HCT116 (cell line): ENCODE data around the gene ETNPPL. TPM values are rescaled to one million over a fixed set of nuclear protein-coding genes. Genes with fewer than 3 reads are reported as not detected.

Experiments used
- ATAC-seq: fragments of 200-7000 bp; cut with Tn5 transposase; 2 replicates; pipeline ENCODE4 v1.9.1; 2020; ENCODE audit warnings: mild to moderate bottlenecking, moderate library complexity
- BruUV-seq: library from RNA; stranded (reverse); fragments of 400-500 nt; replicated peaks from 2 replicates; lab custom pipeline; 2021; lab: Mats Ljungman, UMichigan
- CTCF ChIA-PET: fragments of 300-600 bp; sonication (Branson Sonifier 250); formaldehyde crosslinking; loops from one replicate; lab custom pipeline; 2021; ENCODE audit warnings: antibody characterized with exemption; lab: Charles Lee
- POLR2A ChIA-PET: fragments of 300-600, 350-600 bp; sonication (Branson Sonifier 250); formaldehyde crosslinking; loops from one replicate; lab custom pipeline; 2021; ENCODE audit warnings: antibody characterized with exemption; lab: Charles Lee
- RAD21 ChIA-PET, 2 experiments: fragments of 300-600 bp; sonication (Branson Sonifier 250); formaldehyde crosslinking; loops; one replicate each; lab custom pipeline; 2023; ENCODE audit warnings: low total read pairs in 2 of 2; ENCODE audit not compliant: uncharacterized antibody in 2 of 2, unreplicated experiment in 2 of 2, low non-redundant PET in 1 of 2; lab: Charles Lee
- DNase-seq: peaks from one replicate; pipeline ENCODE4 v3.0.0-alpha.2; 2010; ENCODE audit warnings: low read depth, low spot score
- H2AFZ ChIP-seq: fragments of 200-600 bp; shearing (Covaris generic), sonication (generic); 2 replicates; pipeline ENCODE4 v1.6.1; 2017; ENCODE audit warnings: low read depth, mixed run types, mixed read lengths, antibody characterized with exemption, low read length; ENCODE audit not compliant: poor library complexity, severe bottlenecking
- H3K27ac ChIP-seq: 2 replicates; pipeline ENCODE4 v1.5.1; 2012; ENCODE audit warnings: low read depth, low read length
- H3K27me3 ChIP-seq: fragments of 200-600 bp; sonication (generic); 2 replicates; pipeline ENCODE4 v1.6.1; 2016; ENCODE audit warnings: mixed run types, low read length, mixed read lengths; ENCODE audit not compliant: insufficient read depth
- H3K36me3 ChIP-seq, 2 experiments: fragments of 200-500 bp in 1 of 2; fragments of 200-600 bp in 1 of 2; sonication (Bioruptor generic) in 1 of 2; sonication (generic) in 1 of 2; 2 replicates each; pipeline versions ENCODE4 v1.5.1 to v1.6.1; 2014 to 2016; ENCODE audit warnings: low read length in 2 of 2, inconsistent platforms in 1 of 2, mixed read lengths in 1 of 2, mixed run types in 1 of 2; ENCODE audit not compliant: insufficient read depth in 2 of 2, control insufficient read depth in 1 of 2
- H3K4me1 ChIP-seq, 2 experiments: fragments of 200-600 bp in 1 of 2; sonication (generic) in 1 of 2; 2 replicates each; pipeline versions ENCODE4 v1.5.1 to v1.6.1; 2012 to 2017; ENCODE audit warnings: low read length in 2 of 2, inconsistent platforms in 1 of 2, mild to moderate bottlenecking in 1 of 2, mixed read lengths in 1 of 2, mixed run types in 1 of 2, moderate library complexity in 1 of 2; ENCODE audit not compliant: insufficient read depth in 2 of 2, control insufficient read depth in 1 of 2
- H3K4me2 ChIP-seq: fragments of 200-600 bp; sonication (generic); 2 replicates; pipeline ENCODE4 v1.6.1; 2017; ENCODE audit warnings: mixed run types, low read length, mixed read lengths
- H3K4me3 ChIP-seq, 2 experiments: fragments of 200-600 bp in 1 of 2; sonication (generic) in 1 of 2; replicated peaks in 1 of 2; 2 replicates each; pipeline ENCODE4 v1.5.1; 2011 to 2016; ENCODE audit warnings: low read length in 2 of 2, control low read depth in 1 of 2, low read depth in 1 of 2, mild to moderate bottlenecking in 1 of 2, mixed read lengths in 1 of 2, mixed run types in 1 of 2
- H3K79me2 ChIP-seq: fragments of 200-600 bp; sonication (generic); 2 replicates; pipeline ENCODE4 v1.6.1; 2017; ENCODE audit warnings: mild to moderate bottlenecking, mixed run types, low read length, moderate library complexity, mixed read lengths; ENCODE audit not compliant: insufficient read depth
- H3K9ac ChIP-seq: fragments of 200-600 bp; sonication (generic); 2 replicates; pipeline ENCODE4 v1.6.1; 2016; ENCODE audit warnings: low read length, mixed read lengths
- H3K9me2 ChIP-seq: fragments of 200-600 bp; sonication (generic), shearing (Covaris generic); 2 replicates; pipeline ENCODE4 v1.6.1; 2017; ENCODE audit warnings: mixed run types, mild to moderate bottlenecking, moderate library complexity; ENCODE audit not compliant: insufficient read depth
- H3K9me3 ChIP-seq, 2 experiments: fragments of 200-500 bp in 1 of 2; fragments of 200-600 bp in 1 of 2; sonication (Bioruptor generic) in 1 of 2; sonication (generic) in 1 of 2; 2 replicates each; pipeline ENCODE4 v1.6.1; 2014 to 2017; ENCODE audit warnings: low read length in 2 of 2, mixed read lengths in 2 of 2, inconsistent platforms in 1 of 2, low read depth in 1 of 2, mild to moderate bottlenecking in 1 of 2, mixed run types in 1 of 2, moderate library complexity in 1 of 2; ENCODE audit not compliant: control insufficient read depth in 1 of 2, insufficient read depth in 1 of 2
- H4K20me1 ChIP-seq: fragments of 200-600 bp; sonication (generic), shearing (Covaris generic); 2 replicates; pipeline ENCODE4 v1.6.1; 2017; ENCODE audit warnings: mixed run types, mild to moderate bottlenecking, moderate library complexity; ENCODE audit not compliant: insufficient read depth
- ATF3 ChIP-seq: IDR thresholded peaks from 2 replicates; pipeline ENCODE4 v1.6.1; 2012
- CBX3 ChIP-seq: IDR thresholded peaks from 2 replicates; pipeline ENCODE4 v1.6.1; 2012; ENCODE audit warnings: low read depth
- EZH2 ChIP-seq: fragments of 200-600 bp; sonication (generic); IDR thresholded peaks from 2 replicates; pipeline ENCODE4 v1.6.1; 2017; ENCODE audit warnings: antibody characterized with exemption, mixed run types
- FOSL1 ChIP-seq: IDR thresholded peaks from 2 replicates; pipeline ENCODE4 v1.6.1; 2012; ENCODE audit warnings: low read depth
- JUND ChIP-seq: IDR thresholded peaks from 2 replicates; pipeline ENCODE4 v1.6.1; 2012
- POLR2A ChIP-seq: IDR thresholded peaks from 2 replicates; pipeline ENCODE4 v1.7.0; 2011; ENCODE audit warnings: borderline replicate concordance; ENCODE audit not compliant: insufficient read depth, insufficient read length; ENCODE audit errors: extremely low read depth
- SIN3A ChIP-seq: IDR thresholded peaks from 2 replicates; pipeline ENCODE4 v1.6.1; 2012; ENCODE audit warnings: low read depth
- SRF ChIP-seq: IDR thresholded peaks from 2 replicates; pipeline ENCODE4 v1.6.1; 2012; ENCODE audit warnings: low read depth
- YY1 ChIP-seq: IDR thresholded peaks from 2 replicates; pipeline ENCODE4 v1.6.1; 2011; ENCODE audit warnings: low read length, low read depth, moderate library complexity, mild to moderate bottlenecking; ENCODE audit not compliant: insufficient replicate concordance; ENCODE audit errors: extremely low read depth
- ZNF274 ChIP-seq: fragments of 200-500 bp; sonication (Bioruptor generic); IDR thresholded peaks from 2 replicates; pipeline ENCODE4 v1.6.1; 2014; ENCODE audit warnings: mild to moderate bottlenecking, low read depth, low read length, inconsistent platforms
- intact Hi-C: fragments of 100-400 bp; cut with micrococcal nuclease; formaldehyde crosslinking; loops from 2 replicates; pipeline ENCODE4 v1.10.0; 2022
- total RNA-seq: library from RNA; stranded (reverse); gene quantifications from one replicate; pipeline ENCODE4 v1.2.1, GENCODE V29; 2021; ENCODE audit not compliant: unreplicated experiment
- TF ChIP-seq, protein P1 (sequence below): IDR thresholded peaks from 2 replicates; pipeline ENCODE4 v1.6.1; 2011; ENCODE audit warnings: mild to moderate bottlenecking, low read length, moderate library complexity; ENCODE audit not compliant: insufficient replicate concordance; ENCODE audit errors: extremely low read depth
- TF ChIP-seq, protein P2 (sequence below): IDR thresholded peaks from 2 replicates; pipeline ENCODE4 v1.6.1; 2012; ENCODE audit warnings: low read depth
- TF ChIP-seq, protein P3 (sequence below), 3 experiments: fragments of 200-600 bp in 1 of 3; sonication (generic) in 1 of 3; IDR thresholded peaks in 2 of 3; conservative IDR thresholded peaks in 1 of 3; 2 replicates each; pipeline ENCODE4 v1.5.1; 2012 to 2017; ENCODE audit warnings: low read depth in 2 of 3, low read length in 2 of 3, antibody characterized with exemption in 1 of 3, borderline replicate concordance in 1 of 3, control low read depth in 1 of 3, mild to moderate bottlenecking in 1 of 3, mixed read lengths in 1 of 3, mixed run types in 1 of 3, moderate library complexity in 1 of 3; ENCODE audit not compliant: insufficient read depth in 1 of 3

Gene ETNPPL
- total RNA-seq, 1 experiment from 2014 or later = not detected

DNA sequence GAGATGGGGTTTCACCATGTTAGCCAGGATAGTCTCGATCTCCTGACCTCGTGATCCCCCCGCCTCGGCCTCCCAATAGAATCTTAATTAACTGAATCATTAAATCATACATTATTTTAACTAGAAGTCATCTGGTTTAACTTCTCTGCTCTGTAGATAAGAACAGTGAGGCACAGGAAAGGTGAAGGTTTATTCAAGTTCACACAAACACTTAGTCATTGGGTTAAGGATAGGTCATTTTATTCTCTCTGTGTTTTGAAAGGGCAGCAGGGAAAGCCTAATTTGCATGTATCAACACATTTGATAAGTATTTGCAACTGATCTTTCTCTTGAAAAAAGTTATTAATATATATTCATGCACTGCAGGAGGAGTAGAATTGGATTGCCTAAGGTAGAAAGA lies 1.1 kb upstream of the ETNPPL start (continued):
- no peak for TF ChIP-seq EZH2
- no peak for TF ChIP-seq ATF3
- no peak for TF ChIP-seq SRF

DNA sequence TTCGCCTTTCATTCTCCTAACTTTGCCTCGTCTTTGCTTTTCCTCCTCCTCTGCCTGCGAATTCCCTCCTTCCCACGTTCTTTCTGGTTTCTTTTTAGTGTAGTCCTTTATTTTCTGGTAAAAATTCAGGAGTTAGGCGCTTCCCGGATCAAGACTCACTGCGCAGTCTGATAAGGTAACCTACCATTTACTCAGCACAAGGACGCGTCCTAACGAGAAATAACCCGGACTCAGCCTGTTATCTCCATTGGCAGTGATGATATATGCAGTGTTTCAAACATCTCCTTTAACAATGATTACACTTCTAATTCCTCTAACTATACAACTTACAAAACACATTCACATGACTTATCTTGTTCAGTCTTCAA lies 357 bp upstream of the ETNPPL start:
- BruUV-seq = no TSS peak
- ChIA-PET RAD21 (no interaction called here), POLR2A (no interaction called here), CTCF (no interaction called here)
- DNase-seq (no peak), ATAC-seq (no peak)
- Histone ChIP-seq H3K4me1 (no peaks in the 10 kb centered on the region), H3K79me2 (no peaks in the 10 kb centered on the region), H4K20me1 (no peaks in the 10 kb centered on the region), H3K9me2 (no peaks in the 10 kb centered on the region), H3K4me3 (no peak overlapping the region), H3K27ac (no peak overlapping the region), H2AFZ (no peak overlapping the region), H3K36me3 (no peaks in the 10 kb centered on the region), H3K9ac (no peak overlapping the region), H3K4me2 (no peak overlapping the region), H3K9me3 (no peaks in the 10 kb centered on the region), H3K27me3 (no peaks in the 10 kb centered on the region)
- intact Hi-C loops = no loop called here
- no peak for TF ChIP-seq FOSL1
- TF ChIP-seq JUND = no peak
- no peak for TF ChIP-seq CBX3
- no peak for TF ChIP-seq POLR2A
- TF ChIP-seq, protein P1, sequence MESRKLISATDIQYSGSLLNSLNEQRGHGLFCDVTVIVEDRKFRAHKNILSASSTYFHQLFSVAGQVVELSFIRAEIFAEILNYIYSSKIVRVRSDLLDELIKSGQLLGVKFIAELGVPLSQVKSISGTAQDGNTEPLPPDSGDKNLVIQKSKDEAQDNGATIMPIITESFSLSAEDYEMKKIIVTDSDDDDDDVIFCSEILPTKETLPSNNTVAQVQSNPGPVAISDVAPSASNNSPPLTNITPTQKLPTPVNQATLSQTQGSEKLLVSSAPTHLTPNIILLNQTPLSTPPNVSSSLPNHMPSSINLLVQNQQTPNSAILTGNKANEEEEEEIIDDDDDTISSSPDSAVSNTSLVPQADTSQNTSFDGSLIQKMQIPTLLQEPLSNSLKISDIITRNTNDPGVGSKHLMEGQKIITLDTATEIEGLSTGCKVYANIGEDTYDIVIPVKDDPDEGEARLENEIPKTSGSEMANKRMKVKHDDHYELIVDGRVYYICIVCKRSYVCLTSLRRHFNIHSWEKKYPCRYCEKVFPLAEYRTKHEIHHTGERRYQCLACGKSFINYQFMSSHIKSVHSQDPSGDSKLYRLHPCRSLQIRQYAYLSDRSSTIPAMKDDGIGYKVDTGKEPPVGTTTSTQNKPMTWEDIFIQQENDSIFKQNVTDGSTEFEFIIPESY = no peak
- TF ChIP-seq, protein P2, sequence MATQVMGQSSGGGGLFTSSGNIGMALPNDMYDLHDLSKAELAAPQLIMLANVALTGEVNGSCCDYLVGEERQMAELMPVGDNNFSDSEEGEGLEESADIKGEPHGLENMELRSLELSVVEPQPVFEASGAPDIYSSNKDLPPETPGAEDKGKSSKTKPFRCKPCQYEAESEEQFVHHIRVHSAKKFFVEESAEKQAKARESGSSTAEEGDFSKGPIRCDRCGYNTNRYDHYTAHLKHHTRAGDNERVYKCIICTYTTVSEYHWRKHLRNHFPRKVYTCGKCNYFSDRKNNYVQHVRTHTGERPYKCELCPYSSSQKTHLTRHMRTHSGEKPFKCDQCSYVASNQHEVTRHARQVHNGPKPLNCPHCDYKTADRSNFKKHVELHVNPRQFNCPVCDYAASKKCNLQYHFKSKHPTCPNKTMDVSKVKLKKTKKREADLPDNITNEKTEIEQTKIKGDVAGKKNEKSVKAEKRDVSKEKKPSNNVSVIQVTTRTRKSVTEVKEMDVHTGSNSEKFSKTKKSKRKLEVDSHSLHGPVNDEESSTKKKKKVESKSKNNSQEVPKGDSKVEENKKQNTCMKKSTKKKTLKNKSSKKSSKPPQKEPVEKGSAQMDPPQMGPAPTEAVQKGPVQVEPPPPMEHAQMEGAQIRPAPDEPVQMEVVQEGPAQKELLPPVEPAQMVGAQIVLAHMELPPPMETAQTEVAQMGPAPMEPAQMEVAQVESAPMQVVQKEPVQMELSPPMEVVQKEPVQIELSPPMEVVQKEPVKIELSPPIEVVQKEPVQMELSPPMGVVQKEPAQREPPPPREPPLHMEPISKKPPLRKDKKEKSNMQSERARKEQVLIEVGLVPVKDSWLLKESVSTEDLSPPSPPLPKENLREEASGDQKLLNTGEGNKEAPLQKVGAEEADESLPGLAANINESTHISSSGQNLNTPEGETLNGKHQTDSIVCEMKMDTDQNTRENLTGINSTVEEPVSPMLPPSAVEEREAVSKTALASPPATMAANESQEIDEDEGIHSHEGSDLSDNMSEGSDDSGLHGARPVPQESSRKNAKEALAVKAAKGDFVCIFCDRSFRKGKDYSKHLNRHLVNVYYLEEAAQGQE = no peak
- no peak for TF ChIP-seq SIN3A
- no peak for TF ChIP-seq ATF3
- no peak for TF ChIP-seq YY1
- TF ChIP-seq, protein P3, sequence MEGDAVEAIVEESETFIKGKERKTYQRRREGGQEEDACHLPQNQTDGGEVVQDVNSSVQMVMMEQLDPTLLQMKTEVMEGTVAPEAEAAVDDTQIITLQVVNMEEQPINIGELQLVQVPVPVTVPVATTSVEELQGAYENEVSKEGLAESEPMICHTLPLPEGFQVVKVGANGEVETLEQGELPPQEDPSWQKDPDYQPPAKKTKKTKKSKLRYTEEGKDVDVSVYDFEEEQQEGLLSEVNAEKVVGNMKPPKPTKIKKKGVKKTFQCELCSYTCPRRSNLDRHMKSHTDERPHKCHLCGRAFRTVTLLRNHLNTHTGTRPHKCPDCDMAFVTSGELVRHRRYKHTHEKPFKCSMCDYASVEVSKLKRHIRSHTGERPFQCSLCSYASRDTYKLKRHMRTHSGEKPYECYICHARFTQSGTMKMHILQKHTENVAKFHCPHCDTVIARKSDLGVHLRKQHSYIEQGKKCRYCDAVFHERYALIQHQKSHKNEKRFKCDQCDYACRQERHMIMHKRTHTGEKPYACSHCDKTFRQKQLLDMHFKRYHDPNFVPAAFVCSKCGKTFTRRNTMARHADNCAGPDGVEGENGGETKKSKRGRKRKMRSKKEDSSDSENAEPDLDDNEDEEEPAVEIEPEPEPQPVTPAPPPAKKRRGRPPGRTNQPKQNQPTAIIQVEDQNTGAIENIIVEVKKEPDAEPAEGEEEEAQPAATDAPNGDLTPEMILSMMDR (IDR thresholded peaks at IDR 0.05 in 2 of 3, conservative IDR thresholded peaks at IDR 0.05 in 1 of 3; ENCODE audit: borderline replicate concordance in 1 of 3, insufficient read depth in 1 of 3, low read depth in 2 of 3, low read length in 2 of 3) = no peak
- no peak for TF ChIP-seq ZNF274
